Measurements from ENCODE around the gene CFL1.

The CFL1 gene

DNA sequence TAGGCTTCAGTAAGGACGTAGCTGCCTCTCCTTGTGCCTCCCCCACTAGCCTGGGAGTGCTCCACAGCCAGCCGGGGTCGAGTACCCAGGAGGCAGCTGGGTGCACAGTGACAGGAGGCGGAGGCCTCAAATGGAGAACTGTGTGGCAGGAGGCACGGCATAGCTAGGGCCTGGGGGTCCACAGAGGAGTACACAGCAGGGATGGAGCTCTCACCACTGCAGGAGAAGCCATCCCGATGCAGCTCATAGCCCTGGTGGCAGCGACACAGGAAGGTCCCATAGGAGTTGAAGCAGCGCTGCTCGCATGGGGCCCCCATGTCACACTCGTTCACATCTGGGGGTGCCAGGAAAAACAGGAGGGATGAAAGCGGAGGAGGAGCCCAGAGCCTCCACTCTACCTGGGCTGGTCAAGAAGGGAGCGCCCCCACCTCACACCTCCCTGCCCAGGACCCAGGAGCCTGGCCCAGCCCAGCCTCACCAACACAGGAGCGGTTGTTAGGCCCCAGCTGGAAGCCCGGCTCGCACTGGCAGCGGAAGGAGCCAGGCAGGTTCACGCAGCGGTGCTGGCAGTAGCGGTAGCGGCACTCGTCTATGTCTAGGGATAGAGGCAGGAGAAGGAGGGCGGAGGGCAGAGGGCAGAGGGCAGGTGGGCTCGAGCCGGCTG lies 11.8 kb upstream of the CFL1 start:
- no peak for DNase-seq

GRCh38 chr11:65868907-65869306 lies 10.9 kb upstream of the CFL1 start:
- DNase-seq, result no peak

- DNase-seq, result peak in 1 of 2 experiments; percentile 54
Observed at GRCh38 chr11:65868076-65868667, 10.2 kb upstream of the CFL1 start.

GRCh38 chr11:65867284-65868071 lies 9.5 kb upstream of the CFL1 start:
- no peak for DNase-seq

DNA sequence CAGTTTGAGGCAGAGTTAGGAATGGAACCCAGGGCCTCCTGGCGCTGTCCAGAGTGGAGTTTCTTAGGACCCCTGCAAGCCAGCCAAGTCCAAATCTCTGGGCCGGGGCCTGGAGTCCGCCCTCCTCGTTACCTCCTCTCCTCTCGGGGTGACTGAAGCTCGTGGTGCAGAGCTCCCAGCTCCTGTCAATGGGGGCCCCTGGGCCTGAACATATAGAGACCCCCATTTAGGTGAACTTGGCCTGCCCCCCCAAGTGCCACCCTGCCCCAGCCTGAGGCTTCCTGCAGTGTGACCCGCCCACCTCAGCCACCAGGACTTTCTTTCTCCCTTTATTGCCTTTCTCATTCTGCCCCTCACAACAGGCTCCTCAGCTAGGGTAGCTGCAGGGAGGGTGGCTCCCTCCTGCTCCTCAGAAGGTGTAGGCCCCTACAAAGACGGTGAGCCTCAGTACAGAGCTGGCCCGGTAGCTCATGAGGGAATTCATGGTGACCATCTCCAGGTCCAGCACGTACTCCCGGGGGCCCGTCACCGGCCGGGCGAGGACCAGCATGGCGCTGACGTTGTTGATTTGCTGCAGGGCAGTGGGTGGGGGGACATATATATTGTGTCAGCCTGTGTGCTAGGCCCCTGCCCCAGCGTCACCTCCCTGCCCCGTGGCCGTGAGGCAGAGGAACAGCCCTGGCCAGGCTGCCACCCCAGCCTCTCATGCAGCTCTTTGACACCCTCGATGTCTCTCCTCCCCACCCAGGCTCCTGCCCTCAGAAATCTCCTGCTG lies 8.7 kb upstream of the CFL1 start:
- no peak for DNase-seq

- no peak for DNase-seq
Observed at GRCh38 chr11:65865550-65866172, 7.7 kb upstream of the CFL1 start.

DNA sequence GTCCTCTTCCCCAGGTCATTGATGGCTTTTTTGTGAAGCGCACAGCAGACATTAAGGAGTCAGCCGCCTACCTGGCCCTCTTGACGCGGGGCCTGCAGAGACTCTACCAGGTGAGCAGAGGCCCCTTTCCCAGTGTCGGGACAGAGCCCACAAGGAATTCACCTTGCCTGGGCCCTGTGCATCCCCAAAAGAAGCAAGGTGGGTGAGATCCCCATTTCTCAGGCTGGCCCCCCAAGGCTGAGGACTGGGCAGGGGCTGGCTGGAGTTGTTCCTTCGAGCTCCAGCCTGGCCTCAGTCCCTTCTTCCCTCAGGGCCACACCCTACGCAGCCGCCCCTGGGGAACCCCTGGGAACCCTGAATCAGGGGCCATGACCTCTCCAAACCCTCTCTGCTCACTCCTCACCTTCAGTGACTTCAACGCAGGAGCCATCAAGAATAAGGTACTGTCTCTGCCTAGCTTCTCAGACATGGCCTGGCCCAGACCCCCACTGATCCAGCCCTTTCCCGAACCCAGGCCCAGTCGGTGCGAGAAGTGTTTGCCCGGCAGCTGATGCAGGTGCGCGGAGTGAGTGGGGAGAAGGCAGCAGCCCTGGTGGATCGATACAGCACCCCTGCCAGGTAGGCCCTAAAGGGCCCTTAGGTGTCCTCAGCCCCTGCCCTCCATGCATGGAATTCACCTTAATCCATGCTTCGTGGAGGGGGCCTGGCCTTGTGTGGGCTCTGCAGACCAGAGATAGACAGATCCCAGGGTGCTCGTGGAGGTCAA lies 6.9 kb upstream of the CFL1 start:
- no peak for DNase-seq

DNA sequence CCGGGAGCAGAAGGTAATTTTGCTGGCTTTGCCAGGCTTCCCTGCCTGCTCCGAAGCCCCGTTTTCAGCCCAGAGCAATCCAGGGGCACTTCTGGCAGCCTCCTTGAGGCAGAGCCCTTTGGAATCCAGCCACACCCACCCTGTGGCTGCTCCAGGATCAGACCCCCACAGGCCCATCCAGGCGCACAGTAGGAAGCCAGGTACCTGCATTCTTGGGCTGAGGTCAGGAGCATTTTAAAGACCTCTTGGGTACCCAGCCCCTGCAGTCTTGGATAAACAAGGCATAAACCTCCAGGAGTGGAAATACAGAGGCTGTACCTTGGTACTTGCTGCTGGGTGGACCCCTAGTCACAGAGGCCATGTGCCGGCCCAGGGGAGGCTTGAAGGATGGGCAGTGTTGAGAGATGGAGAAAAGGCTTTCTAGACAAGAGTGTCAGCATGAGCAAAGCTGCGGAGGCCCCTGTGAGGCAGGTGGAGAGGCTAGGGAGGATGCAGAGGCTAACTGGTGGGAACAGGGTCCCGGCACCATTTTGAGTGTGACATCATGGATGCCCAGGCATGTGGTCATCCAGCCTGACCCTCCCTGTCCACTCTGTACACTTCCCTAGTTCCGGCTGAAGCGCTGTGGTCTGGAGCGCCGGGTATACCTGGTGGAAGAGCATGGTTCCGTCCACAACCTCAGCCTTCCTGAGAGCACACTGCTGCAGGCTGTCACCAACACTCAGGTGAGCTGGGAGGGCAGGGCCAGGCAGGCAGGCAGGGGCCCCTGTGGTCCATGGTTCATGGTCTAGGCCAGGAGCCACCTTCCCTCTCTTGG lies 6.1 kb upstream of the CFL1 start:
- no peak for DNase-seq

DNA sequence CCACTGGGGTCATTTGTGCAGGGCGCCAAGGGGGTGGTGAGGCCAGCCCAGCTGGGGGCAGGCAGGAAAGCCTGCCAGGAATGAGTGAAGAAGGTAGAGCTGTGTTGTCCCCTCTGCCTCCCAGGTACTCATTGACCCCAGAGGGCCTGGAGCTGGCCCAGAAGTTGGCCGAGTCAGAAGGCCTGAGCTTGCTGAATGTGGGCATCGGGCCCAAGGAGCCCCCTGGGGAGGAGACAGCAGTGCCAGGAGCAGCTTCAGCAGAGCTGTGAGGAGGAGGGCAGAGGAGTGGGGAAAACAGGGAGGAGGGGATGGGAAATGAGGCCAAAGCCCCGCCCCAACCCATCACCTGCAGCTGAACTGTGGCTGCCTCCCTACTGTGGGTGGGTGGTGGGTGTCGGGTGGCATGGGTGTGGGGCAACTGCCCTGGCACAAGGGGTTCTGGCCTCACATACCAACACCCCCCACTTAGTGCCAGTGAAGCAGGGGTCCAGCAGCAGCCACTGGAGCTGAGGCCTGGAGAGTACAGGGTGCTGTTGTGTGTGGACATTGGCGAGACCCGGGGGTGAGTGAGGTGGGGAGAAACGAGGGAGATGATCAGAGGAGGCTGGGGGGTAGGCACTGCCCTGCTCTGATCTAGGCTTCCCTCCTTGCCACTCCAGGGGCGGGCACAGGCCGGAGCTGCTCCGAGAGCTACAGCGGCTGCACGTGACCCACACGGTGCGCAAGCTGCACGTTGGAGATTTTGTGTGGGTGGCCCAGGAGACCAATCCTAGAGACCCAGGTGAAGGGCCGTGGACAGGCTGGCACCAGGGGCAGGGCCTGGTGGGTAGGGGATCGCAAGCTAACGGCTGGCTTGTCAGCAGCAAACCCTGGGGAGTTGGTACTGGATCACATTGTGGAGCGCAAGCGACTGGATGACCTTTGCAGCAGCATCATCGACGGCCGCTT lies 5.2 kb upstream of the CFL1 start:
- no peak for DNase-seq

- no peak for DNase-seq
Observed at GRCh38 chr11:65862191-65862735, 4.3 kb upstream of the CFL1 start.

- no peak for DNase-seq
Observed at GRCh38 chr11:65861533-65862183, 3.7 kb upstream of the CFL1 start.

DNA sequence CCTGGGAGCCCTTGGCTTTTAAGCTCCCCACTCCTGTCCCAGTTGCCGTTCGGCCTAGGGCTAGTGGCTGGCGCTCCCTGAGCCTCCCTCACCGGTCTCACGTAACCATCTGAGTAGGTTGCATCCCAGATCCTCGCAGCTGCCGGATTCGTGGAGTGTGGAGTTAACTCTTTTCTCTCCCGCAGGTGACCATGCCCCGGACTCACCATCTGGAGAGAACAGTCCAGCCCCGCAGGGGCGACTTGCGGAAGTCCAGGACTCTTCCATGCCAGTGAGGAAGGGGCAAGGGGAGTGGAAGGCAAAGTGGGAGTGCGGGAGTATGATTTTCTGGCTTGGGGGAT lies 3.2 kb upstream of the CFL1 start:
- no peak for DNase-seq

DNA sequence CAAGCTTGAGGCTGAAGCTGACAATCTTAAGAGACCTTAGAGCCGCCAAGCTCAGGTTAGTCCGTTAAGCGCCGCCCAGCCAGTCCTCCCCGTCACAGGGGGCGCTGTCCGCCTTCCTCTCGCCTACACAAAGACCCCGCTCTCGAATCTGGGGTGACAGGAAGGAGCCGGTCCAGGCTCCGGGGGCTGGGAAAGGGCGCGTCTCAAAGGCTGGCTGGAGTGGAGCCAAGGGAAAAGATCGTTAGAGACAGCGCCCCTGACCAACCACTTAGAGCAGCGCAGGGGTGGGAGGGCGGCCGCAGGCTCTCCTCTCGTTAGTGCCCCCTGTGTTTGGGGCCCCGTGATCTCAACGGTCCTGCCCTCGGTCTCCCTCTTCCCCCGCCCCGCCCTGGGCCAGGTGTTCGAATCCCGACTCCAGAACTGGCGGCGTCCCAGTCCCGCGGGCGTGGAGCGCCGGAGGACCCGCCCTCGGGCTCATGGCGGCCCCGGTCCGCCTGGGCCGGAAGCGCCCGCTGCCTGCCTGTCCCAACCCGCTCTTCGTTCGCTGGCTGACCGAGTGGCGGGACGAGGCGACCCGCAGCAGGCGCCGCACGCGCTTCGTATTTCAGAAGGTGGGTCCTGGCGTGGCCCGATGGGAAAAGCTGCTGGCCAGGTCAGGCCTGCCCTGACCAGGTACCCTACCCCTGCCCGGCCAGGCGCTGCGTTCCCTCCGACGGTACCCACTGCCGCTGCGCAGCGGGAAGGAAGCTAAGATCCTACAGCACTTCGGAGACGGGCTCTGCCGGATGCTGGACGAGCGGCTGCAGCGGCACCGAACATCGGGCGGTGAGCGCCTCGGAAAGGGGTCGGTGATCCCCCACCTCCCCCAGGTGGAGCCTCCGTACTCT lies 2.5 kb upstream of the CFL1 start, which contains the start of gene MUS81:
TSS of gene MUS81 (plus strand) at position 156 of the 887 bp plus-strand sequence. CDS start at position 477, 321 bp downstream.
- peak; percentile 86 to 92 for DNase-seq

DNA sequence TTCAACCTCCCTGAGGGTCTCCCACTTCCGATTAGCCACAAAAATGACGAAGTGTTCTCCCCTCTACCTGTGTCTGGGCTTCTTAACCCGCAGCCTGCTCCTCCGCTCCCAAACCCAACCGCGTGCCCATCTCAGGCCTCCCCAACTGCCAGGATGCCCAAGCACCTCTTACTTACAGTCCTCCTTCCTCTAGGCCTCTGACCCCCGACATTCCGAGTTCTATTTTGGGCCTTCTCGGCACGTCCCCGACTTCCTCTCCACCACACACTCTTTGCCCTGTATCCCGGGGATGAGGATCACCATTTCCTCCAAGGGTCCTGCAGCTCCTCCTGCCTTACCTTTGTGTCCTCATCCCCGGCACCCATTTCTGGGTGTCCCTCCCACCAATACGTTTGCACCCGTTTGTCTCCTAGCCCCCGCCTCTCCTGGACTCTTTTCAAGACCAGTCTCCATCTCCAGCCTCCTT lies 1.9 kb upstream of the CFL1 start:
- DNase-seq, result peak in 1 of 2 experiments; percentile 70

DNA sequence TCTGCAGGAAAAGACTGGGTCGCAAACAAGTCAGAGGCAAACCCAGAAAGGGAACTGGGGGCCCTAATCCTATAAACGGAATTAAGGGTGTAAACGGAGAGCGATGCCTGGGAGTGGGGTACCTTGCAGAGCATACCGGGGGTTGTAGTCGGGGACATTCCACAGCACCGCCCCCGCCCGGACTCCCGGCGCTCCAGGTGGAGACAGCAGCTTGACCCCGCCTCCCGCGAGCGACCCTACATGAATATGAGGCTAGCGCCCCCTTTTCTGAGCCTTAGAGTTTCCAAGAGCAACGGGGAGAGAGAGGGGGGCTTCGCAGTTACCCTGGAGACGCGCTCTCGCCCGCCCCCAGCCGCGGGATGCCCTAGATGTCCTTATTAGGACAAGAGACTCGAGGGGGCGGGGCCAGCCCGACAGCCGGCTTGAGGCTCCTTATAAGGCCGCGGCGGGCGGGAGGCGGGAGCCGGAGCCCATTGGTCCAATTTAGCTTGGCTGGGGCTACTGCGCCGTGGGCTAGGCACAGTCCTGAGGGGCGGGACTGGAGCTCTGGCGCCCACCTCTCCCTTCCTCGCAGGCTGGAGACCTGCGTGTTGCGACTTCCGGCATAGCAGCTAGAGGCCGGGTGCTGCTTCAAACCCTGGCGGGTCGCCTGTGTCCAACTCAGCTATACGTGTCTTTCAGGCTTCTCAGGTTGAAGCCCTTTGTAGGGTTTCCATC lies 1.3 kb upstream of the CFL1 start:
- peak; percentile 98 to 99 for DNase-seq

GRCh38 chr11:65858681-65859087 lies 704 bp upstream of the CFL1 start:
- DNase-seq, result no peak

DNA sequence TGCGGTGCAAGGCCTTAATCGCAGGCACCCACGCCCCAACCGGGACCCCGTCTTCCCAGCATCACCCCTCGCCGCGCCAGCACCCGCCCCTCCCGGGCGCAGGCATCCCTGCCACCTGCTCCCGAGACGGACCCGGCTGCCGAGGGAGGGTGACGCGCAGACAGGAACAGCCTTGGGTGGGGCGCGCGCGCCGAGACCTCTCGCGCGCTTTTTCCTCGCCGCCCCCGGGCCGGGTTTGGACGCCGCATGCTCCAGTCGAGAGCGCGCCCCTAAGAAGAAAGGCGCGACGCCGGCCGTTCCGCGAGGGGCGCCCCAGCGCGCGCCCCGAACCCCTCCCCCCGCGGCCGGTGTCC lies 504 bp downstream of the CFL1 start:
- DNase-seq, result no peak

All from NCI-H1930 (cell line).